ENCODE measurements around the gene SAMD4A.

Gene SAMD4A

GRCh38 chr14:54555651-54556050 lies 11.3 kb upstream of the SAMD4A start:
- Histone ChIP-seq H3K9ac (ENCODE audit: low read length) (no peak overlapping the region), H3K27me3 (ENCODE audit: low read length) (no peaks in the 10 kb centered on the region), H3K36me3 (ENCODE audit: low read length) (no peaks in the 10 kb centered on the region), H3K4me2 (ENCODE audit: low read depth, low read length, poor library complexity, severe bottlenecking) (no peak overlapping the region), H3K9me2 (replicated peaks; ENCODE audit: insufficient read depth, low read length) (no peaks in the 10 kb centered on the region), H3K4me3 (ENCODE audit: insufficient read depth, low read length, poor library complexity, severe bottlenecking) (no peak overlapping the region), H3K27ac (ENCODE audit: low read depth, low read length) (no peak overlapping the region), H3K9me3 (ENCODE audit: insufficient read depth, low read length) (no peaks in the 10 kb centered on the region), H2AFZ (ENCODE audit: low read depth, low read length, severe bottlenecking) (no peak overlapping the region), H3K79me2 (ENCODE audit: insufficient read depth, low read length) (no peaks in the 10 kb centered on the region), H3F3A (ENCODE audit: insufficient read depth) (no peaks in the 10 kb centered on the region), H4K20me1 (ENCODE audit: low read depth, low read length) (no peaks in the 10 kb centered on the region)
- TF ChIP-seq EZH2phosphoT487 (conservative IDR thresholded peaks at IDR 0.05; ENCODE audit: low read length), result no peak
- TF ChIP-seq, protein P1, sequence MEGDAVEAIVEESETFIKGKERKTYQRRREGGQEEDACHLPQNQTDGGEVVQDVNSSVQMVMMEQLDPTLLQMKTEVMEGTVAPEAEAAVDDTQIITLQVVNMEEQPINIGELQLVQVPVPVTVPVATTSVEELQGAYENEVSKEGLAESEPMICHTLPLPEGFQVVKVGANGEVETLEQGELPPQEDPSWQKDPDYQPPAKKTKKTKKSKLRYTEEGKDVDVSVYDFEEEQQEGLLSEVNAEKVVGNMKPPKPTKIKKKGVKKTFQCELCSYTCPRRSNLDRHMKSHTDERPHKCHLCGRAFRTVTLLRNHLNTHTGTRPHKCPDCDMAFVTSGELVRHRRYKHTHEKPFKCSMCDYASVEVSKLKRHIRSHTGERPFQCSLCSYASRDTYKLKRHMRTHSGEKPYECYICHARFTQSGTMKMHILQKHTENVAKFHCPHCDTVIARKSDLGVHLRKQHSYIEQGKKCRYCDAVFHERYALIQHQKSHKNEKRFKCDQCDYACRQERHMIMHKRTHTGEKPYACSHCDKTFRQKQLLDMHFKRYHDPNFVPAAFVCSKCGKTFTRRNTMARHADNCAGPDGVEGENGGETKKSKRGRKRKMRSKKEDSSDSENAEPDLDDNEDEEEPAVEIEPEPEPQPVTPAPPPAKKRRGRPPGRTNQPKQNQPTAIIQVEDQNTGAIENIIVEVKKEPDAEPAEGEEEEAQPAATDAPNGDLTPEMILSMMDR (IDR thresholded peaks at IDR 0.05; ENCODE audit: insufficient read depth, low read length, poor library complexity, severe bottlenecking), result no peak

DNA sequence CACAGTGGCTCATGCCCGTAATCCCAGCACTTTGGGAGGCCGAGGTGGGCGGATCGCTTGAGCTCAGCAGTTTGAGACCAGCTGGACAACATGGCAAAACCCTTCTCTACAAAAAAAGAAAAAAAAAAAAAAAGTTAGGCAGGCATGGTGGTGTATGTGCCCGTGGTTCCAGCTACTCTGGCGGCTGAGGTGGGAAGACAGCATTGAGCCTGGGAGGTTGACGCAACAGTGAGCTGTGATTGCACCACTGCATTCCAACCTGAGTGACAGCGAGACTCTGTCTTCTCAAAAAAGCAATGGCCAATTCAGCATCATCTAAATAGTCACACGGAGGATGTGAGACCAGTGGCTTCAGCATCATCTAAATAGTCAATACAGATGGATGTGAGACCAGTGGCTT lies 10.4 kb upstream of the SAMD4A start:
- no peak overlapping the region for H3K4me3 ChIP-seq (ENCODE audit: insufficient read depth, low read length, poor library complexity, severe bottlenecking)

DNA sequence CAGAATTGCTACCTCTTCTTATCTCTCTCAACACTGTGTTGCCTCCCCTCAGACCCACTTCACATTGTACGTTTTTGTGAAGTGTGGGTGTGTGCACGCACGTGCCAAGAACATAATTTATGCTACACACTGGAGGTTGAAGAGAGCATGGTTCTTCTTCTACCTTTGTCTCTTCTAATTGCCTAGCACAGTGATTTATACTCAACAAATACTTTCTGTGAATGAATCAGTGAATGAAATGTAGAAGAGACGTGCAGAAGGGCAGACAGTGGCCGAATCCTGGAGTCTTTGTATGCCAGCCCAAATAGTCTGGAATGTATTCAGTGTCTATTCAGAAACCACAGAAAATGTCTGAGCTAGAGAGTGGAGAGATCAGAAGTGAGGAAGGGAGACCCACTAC lies 4.6 kb upstream of the SAMD4A start:
- Histone ChIP-seq H3K9ac (ENCODE audit: low read length) (no peak overlapping the region), H3K4me3 (ENCODE audit: insufficient read depth, low read length, poor library complexity, severe bottlenecking) (no peak overlapping the region), H3K9me2 (replicated peaks; ENCODE audit: insufficient read depth, low read length) (no peaks in the 10 kb centered on the region), H3F3A (ENCODE audit: insufficient read depth) (peaks cover 9% of the 10 kb centered on the region), H3K27ac (ENCODE audit: low read depth, low read length) (no peak overlapping the region), H3K79me2 (ENCODE audit: insufficient read depth, low read length) (no peaks in the 10 kb centered on the region), H3K4me2 (ENCODE audit: low read depth, low read length, poor library complexity, severe bottlenecking) (no peak overlapping the region), H3K36me3 (ENCODE audit: low read length) (no peaks in the 10 kb centered on the region), H3K9me3 (ENCODE audit: insufficient read depth, low read length) (no peaks in the 10 kb centered on the region), H3K27me3 (ENCODE audit: low read length) (no peaks in the 10 kb centered on the region), H2AFZ (ENCODE audit: low read depth, low read length, severe bottlenecking) (no peak overlapping the region), H4K20me1 (ENCODE audit: low read depth, low read length) (0 out of 2 replicates have a peak, but pooled peaks cover 4% of the 10 kb centered on the region)
- TF ChIP-seq, protein P1 (IDR thresholded peaks at IDR 0.05; ENCODE audit: insufficient read depth, low read length, poor library complexity, severe bottlenecking), result no peak
- no peak for TF ChIP-seq EZH2phosphoT487 (conservative IDR thresholded peaks at IDR 0.05; ENCODE audit: low read length)

More for the DNA sequence above, 10.4 kb upstream of the SAMD4A start:
- no peaks in the 10 kb centered on the region for H3F3A ChIP-seq (ENCODE audit: insufficient read depth)
- H2AFZ ChIP-seq (ENCODE audit: low read depth, low read length, severe bottlenecking), result no peak overlapping the region
- no peaks in the 10 kb centered on the region for H4K20me1 ChIP-seq (ENCODE audit: low read depth, low read length)
- H3K4me2 ChIP-seq (ENCODE audit: low read depth, low read length, poor library complexity, severe bottlenecking), result no peak overlapping the region
- no peak for TF ChIP-seq EZH2phosphoT487 (conservative IDR thresholded peaks at IDR 0.05; ENCODE audit: low read length)
- TF ChIP-seq, protein P1 (IDR thresholded peaks at IDR 0.05; ENCODE audit: insufficient read depth, low read length, poor library complexity, severe bottlenecking), result no peak
- H3K27ac ChIP-seq (ENCODE audit: low read depth, low read length), result no peak overlapping the region
- no peaks in the 10 kb centered on the region for H3K9me2 ChIP-seq (replicated peaks; ENCODE audit: insufficient read depth, low read length)
- no peaks in the 10 kb centered on the region for H3K9me3 ChIP-seq (ENCODE audit: insufficient read depth, low read length)
- H3K79me2 ChIP-seq (ENCODE audit: insufficient read depth, low read length), result no peaks in the 10 kb centered on the region
- H3K36me3 ChIP-seq (ENCODE audit: low read length), result no peaks in the 10 kb centered on the region
- H3K27me3 ChIP-seq (ENCODE audit: low read length), result no peaks in the 10 kb centered on the region
- H3K9ac ChIP-seq (ENCODE audit: low read length), result no peak overlapping the region

Data from SU-DHL-6 (cell line).